GM12864 (cell line): ENCODE results near the gene GPRC6A.
"Not testable (repeated sequence)": the region's sequence is repeated elsewhere in the genome, so short reads cannot be mapped to it uniquely, and the experiment has no call there.

Source experiments
- DNase-seq: peaks from one replicate; pipeline ENCODE4 v3.0.0-alpha.2; 2011; ENCODE audit warnings: low read depth
- H3K4me3 ChIP-seq: 2 replicates; pipeline ENCODE4 v1.5.1; 2011; ENCODE audit warnings: mild to moderate bottlenecking, low read depth, low read length, control low read depth
- CTCF ChIP-seq: IDR thresholded peaks from 2 replicates; pipeline ENCODE4 v1.5.1; 2011; ENCODE audit warnings: low read depth, mild to moderate bottlenecking, moderate library complexity, low read length, control low read depth, inconsistent platforms; ENCODE audit errors: missing control alignments

GPRC6A gene

DNA sequence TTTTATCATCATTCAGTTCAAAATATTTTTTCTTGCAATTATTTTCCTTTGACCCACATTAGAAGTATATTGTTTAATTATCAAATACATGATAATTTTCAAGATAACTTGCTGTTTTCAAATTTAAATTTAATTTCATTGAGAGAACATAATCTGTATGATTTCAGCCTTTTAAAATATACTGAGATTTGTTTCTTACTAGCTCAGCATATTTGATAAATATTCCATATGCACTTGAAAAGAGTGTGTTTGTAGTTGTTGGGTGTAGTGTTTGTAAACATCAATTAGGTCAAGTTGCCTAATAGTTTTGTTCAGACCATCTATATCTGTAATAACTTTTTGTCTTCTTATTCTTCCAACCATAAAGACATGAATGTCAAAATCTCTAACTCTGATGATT lies 29.2 kb upstream of the GPRC6A start:
- DNase-seq = no peak
- no peak for TF ChIP-seq CTCF
- no peak overlapping the region for H3K4me3 ChIP-seq

DNA sequence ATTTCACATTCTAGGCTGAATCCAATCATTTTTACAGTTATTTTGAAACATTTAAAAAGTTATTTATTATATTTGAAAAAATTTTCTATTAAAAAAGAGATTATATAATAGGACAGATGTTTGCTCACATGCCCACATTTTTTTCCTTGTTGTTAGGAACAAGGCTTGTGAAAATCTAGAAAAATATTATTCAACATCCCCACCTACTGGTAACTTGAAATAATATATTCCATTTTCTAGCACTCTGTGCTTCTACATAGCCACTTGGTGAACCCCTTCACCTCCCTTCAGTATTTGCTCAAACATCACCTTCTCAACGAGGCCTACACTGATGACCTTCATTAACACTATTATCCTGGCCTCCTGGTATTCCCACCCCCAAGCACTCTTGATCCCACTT lies 18.3 kb upstream of the GPRC6A start:
- TF ChIP-seq CTCF = no peak
- no peak for DNase-seq
- H3K4me3 ChIP-seq = no peak overlapping the region

DNA sequence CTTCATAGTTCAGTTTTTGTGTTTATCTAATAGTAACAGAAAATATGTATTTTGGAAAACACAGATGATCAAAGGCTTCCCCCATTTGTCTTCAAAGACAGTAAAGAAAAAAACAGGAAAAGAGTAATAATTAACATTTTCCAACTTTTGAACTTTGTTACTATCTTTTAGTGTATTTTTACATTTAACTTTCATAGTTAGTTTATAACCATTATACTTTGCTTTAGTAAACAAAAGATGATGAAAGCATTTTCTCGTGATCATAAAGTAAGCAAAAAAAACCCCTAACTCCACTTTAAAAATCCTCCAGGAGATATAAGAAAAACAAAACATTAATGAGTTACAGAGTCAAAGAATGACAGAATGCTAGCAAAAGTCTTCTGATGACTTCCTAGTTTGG lies 13.6 kb upstream of the GPRC6A start:
- no peak overlapping the region for H3K4me3 ChIP-seq

GRCh38 chr6:116840091-116840490 lies 11.2 kb upstream of the GPRC6A start:
- no peak for DNase-seq
- TF ChIP-seq CTCF = no peak
- no peak overlapping the region for H3K4me3 ChIP-seq

More for the DNA sequence above, 13.6 kb upstream of the GPRC6A start:
- DNase-seq = no peak
- TF ChIP-seq CTCF = no peak

GRCh38 chr6:116836606-116837342 lies 7.9 kb upstream of the GPRC6A start:
- no peak for DNase-seq
- TF ChIP-seq CTCF = no peak
- no peak overlapping the region for H3K4me3 ChIP-seq

- not testable (repeated sequence) for H3K4me3 ChIP-seq, DNase-seq
These were observed 5.6 kb upstream of the GPRC6A start for GRCh38 chr6:116834526-116834925.

DNA sequence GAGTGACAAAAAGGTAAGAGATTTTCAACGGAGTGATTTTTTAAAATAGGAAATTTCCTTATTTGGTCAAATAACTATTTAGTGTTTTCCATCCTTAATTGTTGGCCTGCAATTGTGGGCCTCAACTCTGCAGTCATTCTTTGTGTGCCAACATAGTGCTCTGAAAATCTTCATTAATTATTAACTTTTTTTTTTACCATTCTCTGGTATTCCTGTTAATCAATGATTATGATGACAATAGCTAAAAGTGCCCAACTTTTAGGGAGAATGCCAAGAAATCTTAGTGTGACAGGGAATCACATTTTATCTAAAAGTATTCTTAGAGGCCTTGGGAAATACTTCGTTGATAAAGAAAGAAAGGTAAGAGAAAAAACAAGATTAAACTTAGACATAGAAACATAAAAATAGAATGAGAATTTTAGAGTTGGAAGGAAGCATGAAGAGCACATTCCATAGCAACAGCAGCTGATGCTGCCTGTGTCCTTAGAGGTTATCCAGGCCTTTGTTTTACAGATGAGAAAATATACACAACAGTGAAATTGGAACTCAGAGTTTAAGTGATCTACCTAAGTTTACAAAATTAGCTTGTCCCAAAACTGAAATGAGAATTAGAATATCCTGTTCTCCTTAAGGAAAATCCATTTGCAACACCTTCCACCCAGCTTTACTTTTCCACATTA lies 1.2 kb downstream of the GPRC6A start:
- no peak for TF ChIP-seq CTCF
- H3K4me3 ChIP-seq = no peak overlapping the region
- DNase-seq = no peak

- DNase-seq, H3K4me3 ChIP-seq: not testable (repeated sequence)
These were observed 12.5 kb downstream of the GPRC6A start for GRCh38 chr6:116816336-116816735.
